IPS-NIHi7 (cell line): ENCODE data around the gene ADGRF5.

Experiments
- DNase-seq: peaks from one replicate; pipeline ENCODE4 v3.0.0; 2012; ENCODE audit warnings: mixed read lengths; ENCODE audit errors: extremely low spot score

ADGRF5 gene

DNA sequence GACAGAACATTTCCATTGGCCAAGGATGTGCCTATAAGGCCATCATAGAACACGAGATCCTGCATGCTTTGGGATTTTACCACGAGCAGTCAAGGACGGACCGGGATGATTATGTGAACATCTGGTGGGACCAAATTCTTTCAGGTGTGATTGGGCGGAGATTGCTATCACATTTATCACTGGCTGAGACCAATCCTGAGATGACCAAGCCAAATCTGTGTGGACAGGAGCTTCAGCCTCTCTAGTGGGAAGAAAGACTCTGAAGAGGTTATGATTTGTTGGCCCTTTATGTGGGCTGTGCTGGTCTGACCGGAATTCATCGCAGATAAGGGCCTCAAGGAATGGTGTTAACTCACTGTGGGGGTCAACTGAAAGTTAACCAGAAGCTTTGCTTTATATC lies 102.2 kb downstream of the ADGRF5 start:
- no peak for DNase-seq

DNA sequence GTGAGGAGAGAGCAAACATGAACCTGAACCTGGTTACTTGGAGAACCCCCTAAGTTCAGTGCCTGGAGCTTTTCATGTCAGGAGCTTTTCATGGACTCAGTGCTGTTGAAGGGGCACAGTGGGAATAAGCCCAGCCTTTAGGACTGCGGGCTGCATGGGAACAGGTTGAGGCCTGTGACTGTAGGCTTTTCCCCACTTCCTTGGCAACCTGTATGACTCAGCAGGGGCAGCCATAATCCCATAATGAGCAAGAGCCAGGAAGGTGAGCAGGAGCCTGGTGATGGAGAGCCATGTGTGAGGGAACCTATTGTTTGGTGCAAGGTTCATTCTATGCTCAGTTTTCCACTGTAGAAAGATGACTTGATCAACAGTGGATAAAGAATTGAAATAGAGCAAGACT lies 105.1 kb downstream of the ADGRF5 start:
- no peak for DNase-seq

- no peak for DNase-seq
These were observed 106.6 kb downstream of the ADGRF5 start for GRCh38 chr6:46815130-46815529.

- no peak for DNase-seq
These were observed 112.9 kb downstream of the ADGRF5 start for GRCh38 chr6:46808806-46809205.
